ENCODE results near the gene ISG15. TPM values are rescaled to one million over a fixed set of nuclear protein-coding genes. Genes with fewer than 3 reads are reported as not detected.

Gene ISG15
- polyA plus RNA-seq, 1 of the 3 experiments (the other 2 are of a cell fraction), result 28.6 TPM

- Histone ChIP-seq H3K9ac (no peak overlapping the region), H3K4me1 (ENCODE audit: control insufficient read depth in 1 of 2, insufficient read depth in 2 of 2, low read depth in 1 of 2, low read length in 1 of 2) (peaks cover 0 to 17% of the 10 kb centered on the region in 2 experiments; a peak in 1 of 4 replicates), H3K27ac (ENCODE audit: low read depth in 2 of 2, low read length in 1 of 2) (no peak overlapping the region), H3F3A (replicated peaks; ENCODE audit: insufficient read depth) (no peaks in the 10 kb centered on the region), H3K9me3 (no peaks in the 10 kb centered on the region), H3K79me2 (ENCODE audit: insufficient read depth) (no peaks in the 10 kb centered on the region), H3K36me3 (replicated peaks in 1 of 2; ENCODE audit: control insufficient read depth in 1 of 2, insufficient read depth in 2 of 2, low read length in 1 of 2) (peaks cover 0 to 25% of the 10 kb centered on the region in 2 experiments), H3K4me3 (ENCODE audit: low read depth in 2 of 2, low read length in 1 of 2) (no peak overlapping the region), H2AFZ (ENCODE audit: low read depth) (no peak overlapping the region), H3K27me3 (ENCODE audit: insufficient read depth) (no peaks in the 10 kb centered on the region), H3K4me2 (no peak overlapping the region), H3K9me2 (no peaks in the 10 kb centered on the region), H4K20me1 (ENCODE audit: insufficient read depth) (peaks cover 8% of the 10 kb centered on the region; the same call in 1 of the 2 replicates)
- POLR2A ChIA-PET, result no interaction called here
- CTCF ChIA-PET, result interaction anchor here (1.2 kb wide), 1 partner anchor 60 kb away, joined by 3 read pairs; no protein-coding TSS in a partner anchor
- DNase-seq, result no peak
- TF ChIP-seq EP300 (IDR thresholded peaks at IDR 0.05; ENCODE audit: borderline replicate concordance in 1 of 2, low read depth in 1 of 2, low read length in 1 of 2) (no peak), NFIC (IDR thresholded peaks at IDR 0.05; ENCODE audit: borderline replicate concordance) (no peak), EZH2phosphoT487 (IDR thresholded peaks at IDR 0.05; ENCODE audit: borderline replicate concordance, low read depth) (no peak), MXI1 (IDR thresholded peaks at IDR 0.05; ENCODE audit: low read depth, low read length) (no peak), POLR2AphosphoS5 (IDR thresholded peaks at IDR 0.05; ENCODE audit: low read depth, low read length) (no peak), ELF1 (IDR thresholded peaks at IDR 0.05) (no peak), CTCF (IDR thresholded peaks at IDR 0.05) (no peak), RCOR1 (IDR thresholded peaks at IDR 0.05; ENCODE audit: low read length) (no peak), MEF2A (IDR thresholded peaks at IDR 0.05; ENCODE audit: borderline replicate concordance, low read depth) (no peak), GABPA (IDR thresholded peaks at IDR 0.05; ENCODE audit: low read depth) (no peak), GATA2 (CRISPR knock-in tag; IDR thresholded peaks at IDR 0.05) (no peak), ZBTB33 (IDR thresholded peaks at IDR 0.05; ENCODE audit: borderline replicate concordance, low read depth) (no peak), FOXJ3 (CRISPR knock-in tag; IDR thresholded peaks at IDR 0.05) (no peak), REST (IDR thresholded peaks at IDR 0.05; ENCODE audit: low read depth, low read length) (no peak), CHD2 (IDR thresholded peaks at IDR 0.05; ENCODE audit: low read length, partially characterized antibody) (no peak), FOXM1 (IDR thresholded peaks at IDR 0.05; ENCODE audit: low read depth) (no peak)
- 80% methylated on average over 2 of the region's 33 CpGs for WGBS (ENCODE audit: low lambda C conversion rate)
These were observed 30.6 kb downstream of the ISG15 start for GRCh38 chr1:1043921-1044320.
